Neural cell (in vitro differentiated cells): Measurements from ENCODE around the gene ERBB2.

Experiments
- EP300 ChIP-seq: fragments of 450-650 bp; conservative IDR thresholded peaks from 2 replicates; pipeline ENCODE4 v1.6.1; 2014; ENCODE audit warnings: antibody characterized with exemption, mild to moderate bottlenecking, moderate library complexity; ENCODE audit not compliant: poor library complexity, severe bottlenecking
- EZH2 ChIP-seq: fragments of 200-600, 300-800 bp; shearing (Covaris generic), sonication (generic); IDR thresholded peaks from 2 replicates; pipeline ENCODE4 v1.6.1; 2014; ENCODE audit warnings: antibody characterized with exemption, low read length, borderline replicate concordance, mild to moderate bottlenecking; ENCODE audit not compliant: insufficient read depth, poor library complexity, severe bottlenecking
- MXI1 ChIP-seq: fragments of 450-650 bp; conservative IDR thresholded peaks from 2 replicates; pipeline ENCODE4 v1.6.1; 2014; ENCODE audit warnings: antibody characterized with exemption, mild to moderate bottlenecking; ENCODE audit not compliant: poor library complexity, severe bottlenecking
- POLR2AphosphoS5 ChIP-seq: IDR thresholded peaks from 2 replicates; pipeline ENCODE4 v1.6.1; 2012
- RAD21 ChIP-seq: fragments of 450-650 bp; conservative IDR thresholded peaks from 2 replicates; pipeline ENCODE4 v1.6.1; 2014; ENCODE audit warnings: antibody characterized with exemption, mild to moderate bottlenecking, moderate library complexity
- SMC3 ChIP-seq: fragments of 450-650 bp; conservative IDR thresholded peaks from 2 replicates; pipeline ENCODE4 v1.6.1; 2014; ENCODE audit warnings: antibody characterized with exemption, mild to moderate bottlenecking, moderate library complexity; ENCODE audit not compliant: poor library complexity
- TAF1 ChIP-seq: IDR thresholded peaks from 2 replicates; pipeline ENCODE4 v1.6.1; 2012; ENCODE audit warnings: low read depth
- TF ChIP-seq, protein P1 (sequence below): fragments of 450-650 bp; IDR thresholded peaks from 2 replicates; pipeline ENCODE4 v1.5.1; 2014; ENCODE audit warnings: antibody characterized with exemption, mild to moderate bottlenecking, moderate library complexity; ENCODE audit not compliant: poor library complexity, severe bottlenecking
- TF ChIP-seq, protein P2 (sequence below): IDR thresholded peaks from 2 replicates; pipeline ENCODE4 v1.6.1; 2012; ENCODE audit warnings: borderline replicate concordance

DNA sequence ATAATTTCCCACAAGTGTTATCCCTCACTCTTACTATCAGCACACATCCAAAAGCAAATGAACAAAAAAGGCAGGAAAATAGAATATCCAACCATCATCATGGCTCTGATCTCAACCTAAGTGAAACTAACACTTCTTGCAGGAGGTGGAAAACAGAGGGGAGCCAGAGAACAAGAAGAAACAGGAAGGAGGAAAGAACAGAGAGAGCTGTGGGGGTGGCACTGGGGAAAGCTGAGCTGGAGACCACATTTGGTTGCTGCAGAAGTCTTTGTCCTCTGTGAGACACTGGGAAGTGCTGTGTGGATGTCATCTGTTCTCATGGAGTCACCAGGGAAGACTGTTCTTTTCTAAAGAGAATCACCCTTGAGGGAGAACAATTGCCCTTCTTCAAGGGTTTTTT lies 72.6 kb downstream of the ERBB2 start:
- TF ChIP-seq, protein P1, sequence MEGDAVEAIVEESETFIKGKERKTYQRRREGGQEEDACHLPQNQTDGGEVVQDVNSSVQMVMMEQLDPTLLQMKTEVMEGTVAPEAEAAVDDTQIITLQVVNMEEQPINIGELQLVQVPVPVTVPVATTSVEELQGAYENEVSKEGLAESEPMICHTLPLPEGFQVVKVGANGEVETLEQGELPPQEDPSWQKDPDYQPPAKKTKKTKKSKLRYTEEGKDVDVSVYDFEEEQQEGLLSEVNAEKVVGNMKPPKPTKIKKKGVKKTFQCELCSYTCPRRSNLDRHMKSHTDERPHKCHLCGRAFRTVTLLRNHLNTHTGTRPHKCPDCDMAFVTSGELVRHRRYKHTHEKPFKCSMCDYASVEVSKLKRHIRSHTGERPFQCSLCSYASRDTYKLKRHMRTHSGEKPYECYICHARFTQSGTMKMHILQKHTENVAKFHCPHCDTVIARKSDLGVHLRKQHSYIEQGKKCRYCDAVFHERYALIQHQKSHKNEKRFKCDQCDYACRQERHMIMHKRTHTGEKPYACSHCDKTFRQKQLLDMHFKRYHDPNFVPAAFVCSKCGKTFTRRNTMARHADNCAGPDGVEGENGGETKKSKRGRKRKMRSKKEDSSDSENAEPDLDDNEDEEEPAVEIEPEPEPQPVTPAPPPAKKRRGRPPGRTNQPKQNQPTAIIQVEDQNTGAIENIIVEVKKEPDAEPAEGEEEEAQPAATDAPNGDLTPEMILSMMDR: no peak
- no peak for TF ChIP-seq EP300
- no peak for TF ChIP-seq EZH2
- TF ChIP-seq POLR2AphosphoS5: no peak
- TF ChIP-seq RAD21: no peak
- no peak for TF ChIP-seq TAF1
- no peak for TF ChIP-seq SMC3
- TF ChIP-seq, protein P2, sequence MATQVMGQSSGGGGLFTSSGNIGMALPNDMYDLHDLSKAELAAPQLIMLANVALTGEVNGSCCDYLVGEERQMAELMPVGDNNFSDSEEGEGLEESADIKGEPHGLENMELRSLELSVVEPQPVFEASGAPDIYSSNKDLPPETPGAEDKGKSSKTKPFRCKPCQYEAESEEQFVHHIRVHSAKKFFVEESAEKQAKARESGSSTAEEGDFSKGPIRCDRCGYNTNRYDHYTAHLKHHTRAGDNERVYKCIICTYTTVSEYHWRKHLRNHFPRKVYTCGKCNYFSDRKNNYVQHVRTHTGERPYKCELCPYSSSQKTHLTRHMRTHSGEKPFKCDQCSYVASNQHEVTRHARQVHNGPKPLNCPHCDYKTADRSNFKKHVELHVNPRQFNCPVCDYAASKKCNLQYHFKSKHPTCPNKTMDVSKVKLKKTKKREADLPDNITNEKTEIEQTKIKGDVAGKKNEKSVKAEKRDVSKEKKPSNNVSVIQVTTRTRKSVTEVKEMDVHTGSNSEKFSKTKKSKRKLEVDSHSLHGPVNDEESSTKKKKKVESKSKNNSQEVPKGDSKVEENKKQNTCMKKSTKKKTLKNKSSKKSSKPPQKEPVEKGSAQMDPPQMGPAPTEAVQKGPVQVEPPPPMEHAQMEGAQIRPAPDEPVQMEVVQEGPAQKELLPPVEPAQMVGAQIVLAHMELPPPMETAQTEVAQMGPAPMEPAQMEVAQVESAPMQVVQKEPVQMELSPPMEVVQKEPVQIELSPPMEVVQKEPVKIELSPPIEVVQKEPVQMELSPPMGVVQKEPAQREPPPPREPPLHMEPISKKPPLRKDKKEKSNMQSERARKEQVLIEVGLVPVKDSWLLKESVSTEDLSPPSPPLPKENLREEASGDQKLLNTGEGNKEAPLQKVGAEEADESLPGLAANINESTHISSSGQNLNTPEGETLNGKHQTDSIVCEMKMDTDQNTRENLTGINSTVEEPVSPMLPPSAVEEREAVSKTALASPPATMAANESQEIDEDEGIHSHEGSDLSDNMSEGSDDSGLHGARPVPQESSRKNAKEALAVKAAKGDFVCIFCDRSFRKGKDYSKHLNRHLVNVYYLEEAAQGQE: no peak
- TF ChIP-seq MXI1: no peak
